ENCODE measurements around the gene DSG3. TPM values are rescaled to one million over a fixed set of nuclear protein-coding genes. Genes with fewer than 3 reads are reported as not detected.

DSG3 gene
- total and polyA plus RNA-seq, 4 donors: 0.03 to 0.09 TPM; not detected in 2

- no peaks in the 10 kb centered on the region for H3K9me3 ChIP-seq (ENCODE audit: control insufficient read depth in 4 of 4, insufficient read depth in 3 of 4, low read length in 3 of 4)
- no peak for DNase-seq
- TF ChIP-seq, protein P1, sequence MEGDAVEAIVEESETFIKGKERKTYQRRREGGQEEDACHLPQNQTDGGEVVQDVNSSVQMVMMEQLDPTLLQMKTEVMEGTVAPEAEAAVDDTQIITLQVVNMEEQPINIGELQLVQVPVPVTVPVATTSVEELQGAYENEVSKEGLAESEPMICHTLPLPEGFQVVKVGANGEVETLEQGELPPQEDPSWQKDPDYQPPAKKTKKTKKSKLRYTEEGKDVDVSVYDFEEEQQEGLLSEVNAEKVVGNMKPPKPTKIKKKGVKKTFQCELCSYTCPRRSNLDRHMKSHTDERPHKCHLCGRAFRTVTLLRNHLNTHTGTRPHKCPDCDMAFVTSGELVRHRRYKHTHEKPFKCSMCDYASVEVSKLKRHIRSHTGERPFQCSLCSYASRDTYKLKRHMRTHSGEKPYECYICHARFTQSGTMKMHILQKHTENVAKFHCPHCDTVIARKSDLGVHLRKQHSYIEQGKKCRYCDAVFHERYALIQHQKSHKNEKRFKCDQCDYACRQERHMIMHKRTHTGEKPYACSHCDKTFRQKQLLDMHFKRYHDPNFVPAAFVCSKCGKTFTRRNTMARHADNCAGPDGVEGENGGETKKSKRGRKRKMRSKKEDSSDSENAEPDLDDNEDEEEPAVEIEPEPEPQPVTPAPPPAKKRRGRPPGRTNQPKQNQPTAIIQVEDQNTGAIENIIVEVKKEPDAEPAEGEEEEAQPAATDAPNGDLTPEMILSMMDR (IDR thresholded peaks at IDR 0.05; ENCODE audit: control extremely low read depth, extremely low read depth): no peak
These were observed 1.6 kb upstream of the DSG3 start for GRCh38 chr18:31445908-31446307.

DNA sequence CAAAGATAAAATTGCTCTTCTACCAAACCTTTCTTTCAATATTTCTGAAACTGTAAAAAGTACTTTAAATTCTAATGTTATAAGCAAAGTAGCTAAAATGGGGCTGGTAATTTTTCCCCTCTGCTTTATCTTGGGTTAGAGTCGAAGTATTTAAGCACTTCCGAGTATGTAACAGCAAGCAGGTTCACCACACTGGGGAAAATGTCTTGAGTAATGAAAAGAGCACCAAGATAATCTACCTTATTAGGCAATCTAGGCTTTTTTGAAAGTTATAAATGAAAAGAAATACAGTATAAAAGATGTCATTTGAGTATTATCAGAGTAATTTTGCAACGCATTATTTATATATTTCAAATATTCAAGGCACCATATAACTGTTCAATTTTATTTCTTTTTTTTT is 687 bp upstream of the DSG3 start:
- 84 to 91% methylated on average over 3 of the region's 3 CpGs for WGBS, 2 donors
- Histone ChIP-seq H3K4me3 (no peak overlapping the region), H3K4me1 (ENCODE audit: control insufficient read depth in 5 of 5, insufficient read depth in 5 of 5, low read length in 5 of 5) (no peaks in the 10 kb centered on the region), H3K36me3 (ENCODE audit: control insufficient read depth in 4 of 4, insufficient read depth in 4 of 4, low read length in 4 of 4) (no peaks in the 10 kb centered on the region), H3K27ac (ENCODE audit: low read depth in 1 of 2, low read length in 1 of 2) (no peak overlapping the region), H3K27me3 (ENCODE audit: control insufficient read depth in 3 of 3, insufficient read depth in 3 of 3, low read length in 2 of 3) (no peaks in the 10 kb centered on the region), H3K9me3 (ENCODE audit: control insufficient read depth in 4 of 4, insufficient read depth in 3 of 4, low read length in 3 of 4) (no peaks in the 10 kb centered on the region), H3K9ac (ENCODE audit: insufficient read depth in 1 of 2, low read length in 2 of 2) (no peak overlapping the region)
- no peak for DNase-seq
- TF ChIP-seq, protein P1 (IDR thresholded peaks at IDR 0.05; ENCODE audit: control extremely low read depth, extremely low read depth): no peak
- ATAC-seq (ENCODE audit: insufficient read depth, low FRiP score): no peak

More at GRCh38 chr18:31445908-31446307, 1.6 kb upstream of the DSG3 start:
- H3K4me1 ChIP-seq (ENCODE audit: control insufficient read depth in 5 of 5, insufficient read depth in 5 of 5, low read length in 5 of 5): no peaks in the 10 kb centered on the region
- H3K4me3 ChIP-seq: no peak overlapping the region
- no peak overlapping the region for H3K27ac ChIP-seq (ENCODE audit: low read depth in 1 of 2, low read length in 1 of 2)
- H3K36me3 ChIP-seq (ENCODE audit: control insufficient read depth in 4 of 4, insufficient read depth in 4 of 4, low read length in 4 of 4): no peaks in the 10 kb centered on the region
- no peaks in the 10 kb centered on the region for H3K27me3 ChIP-seq (ENCODE audit: control insufficient read depth in 3 of 3, insufficient read depth in 3 of 3, low read length in 2 of 3)
- H3K9ac ChIP-seq (ENCODE audit: insufficient read depth in 1 of 2, low read length in 2 of 2): no peak overlapping the region
- ATAC-seq (ENCODE audit: insufficient read depth, low FRiP score): no peak

DNA sequence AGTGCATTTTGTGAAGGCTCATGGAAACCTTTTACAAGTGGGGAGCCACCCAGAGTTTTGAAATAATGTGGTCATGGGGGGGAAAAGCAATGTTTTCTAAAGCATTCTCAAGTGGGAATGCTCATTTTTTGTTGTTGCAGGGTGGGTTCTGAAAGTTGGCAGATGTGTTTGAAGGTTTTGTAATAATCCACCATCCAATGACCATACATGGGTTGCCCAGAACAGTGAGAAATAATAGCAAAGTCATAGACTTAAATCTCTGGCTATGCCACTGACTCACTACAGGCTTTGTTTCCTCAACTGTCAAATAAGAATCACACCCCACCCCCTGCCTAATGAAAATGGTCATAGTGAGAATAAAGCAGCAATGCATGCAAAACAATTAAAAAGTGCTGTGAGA is 2.9 kb downstream of the DSG3 start:
- DNase-seq (no peak), ATAC-seq (ENCODE audit: insufficient read depth, low FRiP score) (no peak)
- Histone ChIP-seq H3K36me3 (ENCODE audit: control insufficient read depth in 4 of 4, insufficient read depth in 4 of 4, low read length in 4 of 4) (no peaks in the 10 kb centered on the region), H3K4me3 (no peak overlapping the region), H3K9me3 (ENCODE audit: control insufficient read depth in 4 of 4, insufficient read depth in 3 of 4, low read length in 3 of 4) (no peaks in the 10 kb centered on the region), H3K9ac (ENCODE audit: insufficient read depth in 1 of 2, low read length in 2 of 2) (no peak overlapping the region), H3K4me1 (ENCODE audit: control insufficient read depth in 5 of 5, insufficient read depth in 5 of 5, low read length in 5 of 5) (no peaks in the 10 kb centered on the region), H3K27me3 (ENCODE audit: control insufficient read depth in 3 of 3, insufficient read depth in 3 of 3, low read length in 2 of 3) (no peaks in the 10 kb centered on the region), H3K27ac (ENCODE audit: low read depth in 1 of 2, low read length in 1 of 2) (no peak overlapping the region)
- TF ChIP-seq, protein P1 (IDR thresholded peaks at IDR 0.05; ENCODE audit: control extremely low read depth, extremely low read depth): no peak

DNA sequence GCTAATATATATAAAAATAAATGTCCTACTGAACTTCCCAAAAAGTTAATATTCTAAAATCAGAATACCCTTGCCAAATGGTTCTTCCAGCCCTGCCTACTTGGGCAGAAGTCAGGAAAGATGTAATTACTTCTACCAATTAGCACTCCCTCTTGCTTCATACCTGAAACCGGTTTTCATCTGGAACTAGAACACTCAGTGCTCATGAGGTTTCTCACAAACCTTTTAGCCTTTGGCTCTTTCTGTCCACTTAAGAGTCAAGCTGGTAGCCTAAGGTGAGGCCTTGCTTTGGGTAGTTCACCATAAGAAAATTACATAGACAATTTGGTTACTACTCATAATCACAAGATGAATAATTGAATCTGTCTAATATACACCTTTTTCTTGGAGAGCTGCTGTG is 4.1 kb downstream of the DSG3 start:
- Histone ChIP-seq H3K27ac (ENCODE audit: low read depth in 1 of 2, low read length in 1 of 2) (no peak overlapping the region), H3K27me3 (ENCODE audit: control insufficient read depth in 3 of 3, insufficient read depth in 3 of 3, low read length in 2 of 3) (no peaks in the 10 kb centered on the region), H3K36me3 (ENCODE audit: control insufficient read depth in 4 of 4, insufficient read depth in 4 of 4, low read length in 4 of 4) (no peaks in the 10 kb centered on the region), H3K9me3 (ENCODE audit: control insufficient read depth in 4 of 4, insufficient read depth in 3 of 4, low read length in 3 of 4) (no peaks in the 10 kb centered on the region), H3K9ac (ENCODE audit: insufficient read depth in 1 of 2, low read length in 2 of 2) (no peak overlapping the region), H3K4me1 (ENCODE audit: control insufficient read depth in 5 of 5, insufficient read depth in 5 of 5, low read length in 5 of 5) (no peaks in the 10 kb centered on the region), H3K4me3 (no peak overlapping the region)
- TF ChIP-seq, protein P1 (IDR thresholded peaks at IDR 0.05; ENCODE audit: control extremely low read depth, extremely low read depth): no peak
- ATAC-seq (ENCODE audit: insufficient read depth, low FRiP score): no peak
- no peak for DNase-seq
- WGBS, 2 donors: 83 to 91% methylated on average over 1 of the region's 1 CpG
